Naive thymus-derived CD4-positive, alpha-beta T cell (primary cell): Measurements from ENCODE around the gene FURIN. TPM values are rescaled to one million over a fixed set of nuclear protein-coding genes. Genes with fewer than 3 reads are reported as not detected.
"Not testable (repeated sequence)": the region's sequence is repeated elsewhere in the genome, so short reads cannot be mapped to it uniquely, and the experiment has no call there.

Source experiments
- ATAC-seq: fragments of 150-1000 bp; cut with Tn5 transposase; 2 replicates; pipeline ENCODE4 v1.10.0; 2021; ENCODE audit warnings: mild to moderate bottlenecking, moderate library complexity
- CTCF ChIA-PET: fragments of 350-600 bp; sonication (Branson Sonifier 250); formaldehyde crosslinking; loops from one replicate; lab custom pipeline; 2021; ENCODE audit warnings: antibody characterized with exemption; lab: Charles Lee
- POLR2A ChIA-PET: fragments of 350-600 bp; sonication (Branson Sonifier 250); formaldehyde crosslinking; loops from one replicate; lab custom pipeline; 2021; ENCODE audit warnings: antibody characterized with exemption, inconsistent platforms; lab: Charles Lee
- DNase-seq, 9 donors: peaks; one replicate each; pipeline versions ENCODE4 v3.0.0 to v3.0.0-alpha.2; 2020 to 2022; ENCODE audit warnings: mixed read lengths in 1 of 9
- H3K27ac ChIP-seq: one replicate; pipeline ENCODE4 v1.7.0; 2013; ENCODE audit warnings: mild to moderate bottlenecking, low read depth, low read length, moderate library complexity
- H3K27me3 ChIP-seq, 2 donors: one replicate each; pipeline ENCODE4 v1.7.0; 2013; ENCODE audit warnings: low read length in 2 of 2, mild to moderate bottlenecking in 2 of 2, moderate library complexity in 2 of 2; ENCODE audit not compliant: control insufficient read depth in 2 of 2, insufficient read depth in 2 of 2
- H3K36me3 ChIP-seq, 3 experiments: 1 replicate in 2 of 3; 2 replicates in 1 of 3; pipeline ENCODE4 v1.7.0; 2013; ENCODE audit warnings: low read length in 3 of 3, mild to moderate bottlenecking in 3 of 3, moderate library complexity in 1 of 3; ENCODE audit not compliant: insufficient read depth in 3 of 3, control insufficient read depth in 2 of 3
- H3K4me1 ChIP-seq, 2 donors: one replicate each; pipeline ENCODE4 v1.7.0; 2013; ENCODE audit warnings: low read length in 2 of 2, mild to moderate bottlenecking in 2 of 2, moderate library complexity in 1 of 2; ENCODE audit not compliant: control insufficient read depth in 2 of 2, insufficient read depth in 2 of 2
- H3K4me3 ChIP-seq: 2 replicates; pipeline ENCODE4 v1.7.0; 2013; ENCODE audit warnings: mild to moderate bottlenecking, low read length
- H3K9me3 ChIP-seq, 3 experiments: 1 replicate in 2 of 3; 2 replicates in 1 of 3; pipeline ENCODE4 v1.7.0; 2013; ENCODE audit warnings: low read length in 3 of 3; ENCODE audit not compliant: control insufficient read depth in 2 of 3
- H3K27ac Mint-ChIP-seq, 9 donors: one replicate each; pipeline ENCODE4 v1.8.0; 2020 to 2022; ENCODE audit warnings: mixed read lengths in 9 of 9, mild to moderate bottlenecking in 8 of 9, moderate library complexity in 5 of 9, inconsistent platforms in 2 of 9
- H3K27me3 Mint-ChIP-seq, 5 donors: one replicate each; pipeline ENCODE4 v1.8.0; 2021 to 2022; ENCODE audit warnings: mixed read lengths in 5 of 5, mild to moderate bottlenecking in 1 of 5
- H3K36me3 Mint-ChIP-seq, 5 donors: one replicate each; pipeline ENCODE4 v1.8.0; 2020 to 2022; ENCODE audit warnings: mixed read lengths in 5 of 5, mild to moderate bottlenecking in 3 of 5, inconsistent platforms in 1 of 5
- H3K4me1 Mint-ChIP-seq, 7 donors: one replicate each; pipeline ENCODE4 v1.8.0; 2020 to 2022; ENCODE audit warnings: mixed read lengths in 7 of 7, mild to moderate bottlenecking in 3 of 7, inconsistent platforms in 1 of 7
- H3K4me3 Mint-ChIP-seq, 10 donors: one replicate each; pipeline ENCODE4 v1.8.0; 2020 to 2022; ENCODE audit warnings: mild to moderate bottlenecking in 10 of 10, mixed read lengths in 10 of 10, moderate library complexity in 6 of 10, inconsistent platforms in 2 of 10
- H3K9me3 Mint-ChIP-seq, 11 donors: one replicate each; pipeline ENCODE4 v1.8.0; 2020 to 2022; ENCODE audit warnings: mixed read lengths in 11 of 11, mild to moderate bottlenecking in 4 of 11, inconsistent platforms in 1 of 11, moderate library complexity in 1 of 11
- intact Hi-C, 2 donors: fragments of 100-400 bp; cut with micrococcal nuclease; formaldehyde crosslinking; loops; one replicate each; pipeline ENCODE4 v1.15.1; 2023
- polyA plus RNA-seq, 2 donors: library from polyadenylated mRNA; unstranded; fragments of 300-500 nt; fragmentation: Illumina TruSeq; gene quantifications; one replicate each; pipeline ENCODE4 v1.2.3, GENCODE V29; 2021
- total RNA-seq, 6 experiments: library from RNA in 5 of 6; stranded (reverse) in 5 of 6; gene quantifications; 1 replicate in 5 of 6; 2 replicates in 1 of 6; pipeline ENCODE4 v1.2.3 and lab custom pipeline; 2021 to 2026

FURIN gene
- total and polyA plus RNA-seq, 7 experiments from 2014 or later = 2.0 to 516 (median 35.0) TPM

DNA sequence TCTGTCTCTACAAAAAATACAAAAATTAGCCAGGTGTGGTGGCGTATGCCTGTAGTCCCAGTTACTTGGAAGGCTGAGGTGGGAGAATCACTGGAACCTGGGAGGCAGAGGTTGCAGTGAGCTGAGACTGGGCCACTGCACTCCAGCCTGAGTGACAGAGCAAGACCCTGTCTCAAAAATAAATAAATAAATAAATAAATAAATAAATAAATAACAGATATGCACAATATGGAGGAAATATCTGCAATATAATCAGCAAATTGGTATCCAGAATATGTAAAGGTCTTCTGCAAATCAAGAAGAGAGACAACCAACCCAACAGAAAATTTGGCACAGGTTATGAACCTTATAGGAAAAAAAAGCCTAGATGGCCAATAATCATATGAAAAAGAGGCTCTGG, 19.0 kb upstream of the FURIN start:
- H3K9me3 ChIP-seq, H3K9me3 Mint-ChIP-seq, POLR2A ChIA-PET, H3K27ac ChIP-seq, intact Hi-C loops, DNase-seq, ATAC-seq, H3K27me3 ChIP-seq, H3K4me3 ChIP-seq, H3K36me3 ChIP-seq, H3K27me3 Mint-ChIP-seq: not testable (repeated sequence)
- H3K4me1 ChIP-seq = peaks cover 13 to 19% of the 10 kb centered on the region in 2 donors
- H3K4me3 Mint-ChIP-seq = peak overlapping the region in 1 of 10 donors; percentile 9
- H3K4me1 Mint-ChIP-seq = peaks cover 21 to 69% (median 27%) of the 10 kb centered on the region in 7 donors
- H3K36me3 Mint-ChIP-seq = peaks cover 0 to 38% (median 0%) of the 10 kb centered on the region in 5 donors
- CTCF ChIA-PET = interaction anchor here (0.7 kb wide), 1 partner anchor 99 kb away, joined by 4 read pairs; no protein-coding TSS in a partner anchor
- H3K27ac Mint-ChIP-seq = peak overlapping the region in 1 of 9 donors; percentile 49

DNA sequence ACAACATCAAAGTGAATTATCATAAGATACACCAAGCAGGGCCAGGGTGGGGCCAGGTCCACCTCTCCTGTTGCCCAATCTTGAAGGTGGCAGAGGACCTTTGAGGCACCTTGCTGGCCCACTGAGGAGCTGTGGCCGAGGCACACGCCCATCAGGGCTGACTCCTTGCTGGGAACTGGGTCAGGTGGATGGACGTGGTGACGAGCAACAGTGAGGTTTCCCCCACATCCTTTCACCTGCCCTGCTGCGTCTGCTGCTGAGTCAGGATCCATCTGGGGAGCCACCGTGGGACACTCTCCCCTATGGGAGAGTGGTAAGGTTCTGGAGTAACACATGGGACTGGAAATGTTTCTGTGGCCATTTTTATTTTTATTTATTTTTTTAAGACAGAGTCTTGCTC, 17.3 kb upstream of the FURIN start:
- Mint-ChIP-seq H3K27me3 (peaks cover 0 to 6% (median 0%) of the 10 kb centered on the region in 5 donors), H3K36me3 (peaks cover 0 to 37% (median 0%) of the 10 kb centered on the region in 5 donors), H3K4me3 (peak overlapping the region in 3 of 10 donors; percentile 19 to 87 (median 52)), H3K27ac (peak overlapping the region in 4 of 9 donors; percentile 9 to 92 (median 56)), H3K9me3 (peaks cover 0 to 6% (median 0%) of the 10 kb centered on the region in 11 donors), H3K4me1 (peaks cover 24 to 74% (median 31%) of the 10 kb centered on the region in 7 donors)
- Histone ChIP-seq H3K27ac (no peak overlapping the region), H3K9me3 (no peaks in the 10 kb centered on the region), H3K4me3 (no peak overlapping the region), H3K36me3 (no peaks in the 10 kb centered on the region), H3K27me3 (no peaks in the 10 kb centered on the region), H3K4me1 (peaks cover 13 to 19% of the 10 kb centered on the region in 2 donors)
- ChIA-PET CTCF (no interaction called here), POLR2A (interaction anchor here (0.6 to 1.2 kb wide), 2 partner anchors 13 to 911 kb away, joined by 3 to 4 read pairs; no protein-coding TSS in a partner anchor)
- DNase-seq (no peak), ATAC-seq (peak; percentile 19)
- intact Hi-C loops = loop anchor here in 1 of 2 donors (10.0 kb wide), 1 partner anchor 446 kb away; no protein-coding TSS in a partner anchor

DNA sequence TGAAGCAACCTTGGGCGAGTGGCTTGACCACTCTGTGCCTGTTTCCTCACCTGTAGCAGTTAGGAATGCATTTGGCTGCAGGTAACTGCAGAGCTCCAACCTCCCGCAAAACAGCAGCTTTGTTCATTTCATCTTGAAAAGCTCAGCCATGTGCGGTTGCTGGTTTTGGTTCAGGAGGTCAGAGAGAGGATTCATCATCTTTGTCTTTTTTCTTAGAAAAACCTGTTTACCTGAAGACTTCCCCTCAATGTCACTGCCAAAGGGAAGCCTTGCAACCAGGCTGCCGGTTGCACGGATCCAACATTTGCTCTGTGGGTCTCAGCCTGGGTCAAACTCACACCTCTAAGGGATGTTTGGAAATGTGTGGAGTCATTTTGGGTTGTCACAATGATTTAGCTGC, 16.4 kb upstream of the FURIN start:
- peak overlapping the region in 7 of 10 donors; percentile 18 to 87 (median 52) for H3K4me3 Mint-ChIP-seq
- no peak for ATAC-seq
- POLR2A ChIA-PET = interaction anchor here (0.6 to 1.2 kb wide), 2 partner anchors 14 to 912 kb away, joined by 3 to 4 read pairs; no protein-coding TSS in a partner anchor
- H3K27ac ChIP-seq = no peak overlapping the region
- CTCF ChIA-PET = interaction anchor here (0.7 to 1.2 kb wide), 2 partner anchors 182 to 403 kb away, joined by 3 read pairs; no protein-coding TSS in a partner anchor
- H3K27ac Mint-ChIP-seq = peak overlapping the region in 5 of 9 donors; percentile 27 to 92 (median 54)
- intact Hi-C loops = loop anchor here in 1 of 2 donors (1.0 to 10.0 kb wide), 6 partner anchors 14 to 447 kb away; no protein-coding TSS in a partner anchor
- peaks cover 0 to 33% (median 0%) of the 10 kb centered on the region in 5 donors for H3K36me3 Mint-ChIP-seq
- no peaks in the 10 kb centered on the region for H3K9me3 ChIP-seq
- peaks cover 0 to 6% (median 0%) of the 10 kb centered on the region in 11 donors for H3K9me3 Mint-ChIP-seq
- no peaks in the 10 kb centered on the region for H3K36me3 ChIP-seq
- H3K27me3 Mint-ChIP-seq = peaks cover 0 to 6% (median 0%) of the 10 kb centered on the region in 5 donors
- no peak overlapping the region for H3K4me3 ChIP-seq
- no peaks in the 10 kb centered on the region for H3K27me3 ChIP-seq
- H3K4me1 ChIP-seq = peaks cover 19 to 21% of the 10 kb centered on the region in 2 donors
- no peak for DNase-seq
- H3K4me1 Mint-ChIP-seq = peaks cover 24 to 78% (median 38%) of the 10 kb centered on the region in 7 donors

DNA sequence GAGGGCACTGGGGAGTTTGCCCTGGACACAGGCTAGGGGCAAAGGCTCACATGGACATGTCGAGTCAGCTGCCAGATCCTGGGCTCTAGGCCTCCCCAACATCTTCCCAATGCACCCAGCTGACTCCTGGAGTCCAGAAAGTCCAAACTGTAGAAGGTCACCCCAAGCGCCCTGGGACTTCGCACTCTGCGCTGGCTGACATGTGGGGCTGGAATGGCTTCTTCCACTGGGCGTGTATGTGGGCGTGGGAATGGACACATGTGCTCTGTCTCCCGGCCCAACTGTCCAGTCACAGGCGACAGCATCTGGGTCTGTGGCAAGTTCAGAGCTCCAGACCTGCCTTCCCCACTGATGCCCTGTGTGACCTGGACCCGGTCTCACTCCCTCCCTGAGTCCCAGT, 13.2 kb upstream of the FURIN start:
- ATAC-seq (no peak), DNase-seq (no peak)
- Mint-ChIP-seq H3K36me3 (peaks cover 0 to 28% (median 0%) of the 10 kb centered on the region in 5 donors), H3K9me3 (peaks cover 0 to 6% (median 0%) of the 10 kb centered on the region in 11 donors), H3K4me3 (peak overlapping the region in 1 of 10 donors; percentile 44), H3K4me1 (peaks cover 24 to 86% (median 47%) of the 10 kb centered on the region in 7 donors), H3K27ac (peak overlapping the region in 5 of 9 donors; percentile 36 to 93 (median 65)), H3K27me3 (peaks cover 0 to 6% (median 0%) of the 10 kb centered on the region in 5 donors)
- H3K4me3 ChIP-seq = no peak overlapping the region
- H3K27me3 ChIP-seq = no peaks in the 10 kb centered on the region
- peaks cover 22 to 27% of the 10 kb centered on the region in 2 donors for H3K4me1 ChIP-seq
- H3K9me3 ChIP-seq = no peaks in the 10 kb centered on the region
- intact Hi-C loops = loop anchor here in 1 of 2 donors (10.0 kb wide), 1 partner anchor 450 kb away; no protein-coding TSS in a partner anchor
- ChIA-PET CTCF (no interaction called here), POLR2A (no interaction called here)
- no peak overlapping the region for H3K27ac ChIP-seq
- no peaks in the 10 kb centered on the region for H3K36me3 ChIP-seq

DNA sequence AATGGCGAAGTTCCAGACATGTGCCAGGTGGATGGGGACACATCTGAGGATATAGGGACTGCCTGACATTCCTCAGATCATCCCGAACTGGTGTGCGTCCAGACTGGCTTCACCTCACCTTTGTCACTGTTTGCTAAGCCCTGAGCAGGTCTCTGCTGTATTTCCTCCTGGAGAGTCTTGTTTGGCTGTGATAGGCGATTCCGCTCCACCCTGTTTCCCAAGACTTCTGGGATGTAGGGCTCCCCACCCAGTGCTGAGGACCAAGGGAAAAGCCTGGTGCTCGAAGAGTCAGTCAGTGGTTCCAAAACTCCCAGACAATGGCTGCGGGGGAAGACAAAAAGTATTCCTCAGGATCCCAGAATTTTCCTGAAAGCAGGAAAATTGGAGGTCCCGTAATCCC, 11.1 kb upstream of the FURIN start:
- H3K4me1 ChIP-seq = peaks cover 11 to 15% of the 10 kb centered on the region in 2 donors
- Mint-ChIP-seq H3K4me1 (peaks cover 10 to 78% (median 29%) of the 10 kb centered on the region in 7 donors), H3K9me3 (peaks cover 0 to 2% (median 0%) of the 10 kb centered on the region in 11 donors), H3K4me3 (peak overlapping the region in 1 of 10 donors; percentile 35), H3K36me3 (peaks cover 0 to 20% (median 0%) of the 10 kb centered on the region in 5 donors), H3K27ac (peak overlapping the region in 5 of 9 donors; percentile 41 to 84 (median 73)), H3K27me3 (no peaks in the 10 kb centered on the region)
- no peaks in the 10 kb centered on the region for H3K36me3 ChIP-seq
- no peak overlapping the region for H3K27ac ChIP-seq
- ATAC-seq (no peak), DNase-seq (no peak)
- intact Hi-C loops = loop anchor here (2.0 to 10.0 kb wide), 3 partner anchors 13 to 453 kb away; no protein-coding TSS in a partner anchor
- H3K4me3 ChIP-seq = no peak overlapping the region
- H3K27me3 ChIP-seq = no peaks in the 10 kb centered on the region
- ChIA-PET POLR2A (no interaction called here), CTCF (no interaction called here)
- H3K9me3 ChIP-seq = no peaks in the 10 kb centered on the region

DNA sequence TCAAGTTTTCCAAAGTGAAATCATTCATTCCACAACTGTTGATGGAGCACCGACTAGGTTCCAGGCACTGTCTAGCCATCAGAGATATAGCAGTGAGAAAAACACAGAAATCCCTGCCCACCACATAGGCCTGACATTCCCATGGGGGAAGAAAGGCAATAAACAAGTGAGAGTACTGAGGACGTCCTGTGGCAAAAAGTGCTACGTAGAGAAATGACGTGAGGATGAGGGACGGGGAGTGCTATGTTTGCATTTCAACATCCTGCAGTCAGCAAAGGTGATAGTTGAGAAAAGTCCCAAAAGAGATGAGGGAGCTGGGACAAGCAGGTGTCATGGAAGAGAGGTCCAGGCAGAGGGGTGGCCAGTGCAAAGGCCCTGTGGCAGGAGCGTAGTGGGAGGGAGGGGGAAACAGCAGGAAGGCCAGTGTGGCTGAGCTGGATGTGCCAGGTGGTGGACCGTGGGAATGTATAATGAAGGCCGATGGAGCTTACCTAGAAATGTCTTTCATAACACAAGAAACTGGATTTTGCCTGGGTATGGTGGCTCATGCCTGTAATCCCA, 10.4 kb upstream of the FURIN start:
- ChIA-PET POLR2A (no interaction called here), CTCF (no interaction called here)
- Mint-ChIP-seq H3K27me3 (no peaks in the 10 kb centered on the region), H3K9me3 (peaks cover 0 to 2% (median 0%) of the 10 kb centered on the region in 11 donors), H3K27ac (peak overlapping the region in 4 of 9 donors; percentile 15 to 76 (median 38)), H3K4me3 (peak overlapping the region in 1 of 10 donors; percentile 28), H3K36me3 (peaks cover 0 to 17% (median 0%) of the 10 kb centered on the region in 5 donors), H3K4me1 (peaks cover 7 to 77% (median 25%) of the 10 kb centered on the region in 7 donors)
- DNase-seq (no peak), ATAC-seq (no peak)
- Histone ChIP-seq H3K27ac (no peak overlapping the region), H3K27me3 (no peaks in the 10 kb centered on the region), H3K4me3 (no peak overlapping the region), H3K36me3 (no peaks in the 10 kb centered on the region), H3K4me1 (peaks cover 8 to 9% of the 10 kb centered on the region in 2 donors), H3K9me3 (no peaks in the 10 kb centered on the region)
- intact Hi-C loops = loop anchor here (2.0 to 10.0 kb wide), 3 partner anchors 13 to 453 kb away; no protein-coding TSS in a partner anchor
